ENCODE results near the gene AHI1.
"Not testable (repeated sequence)": the region's sequence is repeated elsewhere in the genome, so short reads cannot be mapped to it uniquely, and the experiment has no call there.

The AHI1 gene

DNA sequence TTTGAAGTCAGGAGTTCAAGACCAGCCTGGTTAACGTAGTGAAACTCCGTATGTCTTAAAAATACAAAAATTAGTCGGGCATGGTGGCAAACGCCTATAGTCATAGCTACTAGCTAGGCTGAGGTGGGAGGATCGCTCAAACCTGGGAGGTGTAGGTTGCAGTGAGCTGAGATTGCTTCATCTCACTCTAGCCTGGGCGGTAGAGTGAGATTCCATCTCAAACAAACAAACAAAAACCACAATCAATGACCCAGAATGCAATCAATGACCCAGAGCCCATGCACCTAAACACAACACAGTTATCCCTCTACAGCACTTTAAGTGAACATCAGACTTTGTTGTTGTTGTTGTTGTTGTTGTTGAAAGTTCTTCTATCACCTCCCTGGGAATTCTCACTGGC, 238.6 kb downstream of the AHI1 start:
- no peak for DNase-seq

DNA sequence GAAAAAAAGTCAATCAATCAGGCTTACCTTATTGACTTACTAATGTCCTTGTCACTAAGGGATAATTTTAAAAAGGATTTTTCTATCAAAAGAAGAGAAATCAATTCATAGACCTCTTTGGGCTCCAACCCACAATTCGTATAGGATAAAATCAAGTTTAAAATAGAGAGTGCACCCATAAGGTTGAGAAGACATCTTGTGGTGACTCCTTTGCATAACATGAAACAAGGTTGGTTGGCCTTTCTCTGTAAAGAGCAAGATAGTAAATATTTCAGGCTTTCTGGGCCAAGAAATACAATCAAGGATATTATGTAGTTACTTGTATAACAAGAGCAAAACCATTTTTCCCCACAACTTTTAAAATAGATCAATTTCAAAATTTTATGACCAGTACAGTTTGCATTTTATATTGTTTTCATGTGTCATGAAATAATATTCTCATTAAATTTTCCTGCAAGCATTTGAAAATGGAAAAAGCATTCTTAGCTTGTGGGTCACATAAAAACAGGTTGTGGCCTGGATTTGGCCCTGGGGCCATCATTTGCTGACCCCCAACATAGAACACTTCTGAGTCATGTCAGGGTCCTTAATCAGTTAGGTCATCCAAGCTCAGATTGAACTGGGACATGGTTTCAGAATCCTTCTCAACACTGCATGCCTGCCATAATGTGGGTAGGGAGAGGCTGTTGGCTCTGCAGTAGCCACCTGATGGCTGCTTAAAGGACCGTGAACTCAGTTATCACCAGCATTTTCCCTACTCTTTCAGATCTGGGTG, 239.7 kb downstream of the AHI1 start:
- no peak for DNase-seq

DNA sequence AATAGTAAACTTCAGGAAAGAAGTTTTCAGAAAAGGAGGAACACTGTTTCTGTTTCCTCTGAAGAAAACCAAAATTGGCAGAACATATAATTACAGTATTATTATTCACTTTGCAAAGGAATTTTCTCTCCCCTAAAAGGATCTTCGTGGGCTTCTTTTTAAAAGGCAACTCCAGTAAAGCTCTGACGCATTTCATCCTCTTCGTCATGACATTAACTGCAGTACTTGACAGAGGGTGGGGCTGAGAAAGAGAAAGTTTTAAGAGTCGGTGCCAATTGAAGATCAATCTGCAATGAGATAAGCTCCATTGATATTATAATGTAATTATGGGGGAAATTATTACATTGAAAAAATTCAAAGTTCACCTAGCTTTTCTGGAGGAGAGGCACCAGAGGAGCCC, 240.7 kb downstream of the AHI1 start:
- no peak for DNase-seq

DNA sequence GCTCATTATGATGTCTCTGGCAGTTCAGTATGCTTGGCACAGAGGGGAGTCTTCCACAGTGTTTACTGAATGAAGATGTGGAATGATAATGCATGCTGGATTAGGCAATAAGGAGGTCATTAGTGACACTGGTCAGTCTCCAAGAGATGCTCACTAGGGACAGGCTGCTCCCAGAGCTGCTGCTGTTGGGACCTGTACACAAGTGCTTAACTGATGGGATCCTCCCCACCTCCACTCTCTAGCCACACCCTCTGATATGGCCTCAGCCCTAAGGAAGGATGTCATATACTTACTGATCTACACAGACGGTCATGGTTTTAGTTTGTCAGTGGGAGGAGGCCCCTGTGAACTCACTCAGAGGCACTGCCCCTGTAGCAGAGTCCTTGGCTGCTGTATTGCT, 243.1 kb downstream of the AHI1 start:
- no peak for DNase-seq

DNA sequence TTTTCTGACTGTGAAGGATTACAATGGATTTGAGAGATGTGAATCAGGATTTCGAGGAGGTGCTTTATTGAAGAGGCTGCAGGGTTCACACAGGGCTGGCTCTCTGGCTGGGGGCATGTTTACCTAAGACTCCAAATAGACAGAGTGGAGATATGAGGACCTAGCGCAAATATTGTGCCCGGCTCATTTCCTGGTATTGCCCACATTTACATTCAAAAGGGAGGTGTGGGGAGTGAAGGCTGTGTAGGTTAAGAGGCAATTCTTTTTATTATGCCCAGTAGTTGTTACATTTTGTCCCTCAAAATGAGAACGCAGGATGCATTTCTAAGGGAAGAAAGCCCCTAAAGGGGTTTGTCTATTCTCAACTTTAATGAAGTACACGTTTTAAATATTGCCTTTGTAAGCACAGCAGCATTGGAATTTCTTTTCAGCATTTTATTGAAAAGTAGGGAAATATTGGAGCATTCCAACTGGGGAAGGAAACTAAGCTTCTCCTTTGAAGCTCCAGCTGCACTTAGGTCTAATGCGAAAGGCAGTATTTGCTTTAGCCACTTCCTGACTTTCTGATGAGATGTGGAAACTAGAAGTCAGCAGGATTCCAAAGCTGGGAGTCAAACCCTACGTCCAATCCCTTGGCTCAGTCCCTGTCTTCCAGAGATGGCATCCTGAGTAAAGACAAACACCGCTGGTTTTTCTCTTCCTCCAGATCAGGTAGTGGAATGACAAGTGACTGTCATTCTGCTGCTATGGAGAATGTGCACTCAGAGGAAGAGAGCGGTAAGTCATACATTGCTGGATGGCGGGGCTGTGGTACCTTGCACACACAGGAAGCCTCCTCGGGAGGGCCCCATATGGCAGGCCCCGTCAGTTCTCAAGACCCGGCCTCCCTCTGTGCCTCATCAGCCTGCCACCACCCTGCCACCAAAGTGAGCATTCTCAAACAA, 245.8 kb downstream of the AHI1 start:
- DNase-seq: no peak

DNA sequence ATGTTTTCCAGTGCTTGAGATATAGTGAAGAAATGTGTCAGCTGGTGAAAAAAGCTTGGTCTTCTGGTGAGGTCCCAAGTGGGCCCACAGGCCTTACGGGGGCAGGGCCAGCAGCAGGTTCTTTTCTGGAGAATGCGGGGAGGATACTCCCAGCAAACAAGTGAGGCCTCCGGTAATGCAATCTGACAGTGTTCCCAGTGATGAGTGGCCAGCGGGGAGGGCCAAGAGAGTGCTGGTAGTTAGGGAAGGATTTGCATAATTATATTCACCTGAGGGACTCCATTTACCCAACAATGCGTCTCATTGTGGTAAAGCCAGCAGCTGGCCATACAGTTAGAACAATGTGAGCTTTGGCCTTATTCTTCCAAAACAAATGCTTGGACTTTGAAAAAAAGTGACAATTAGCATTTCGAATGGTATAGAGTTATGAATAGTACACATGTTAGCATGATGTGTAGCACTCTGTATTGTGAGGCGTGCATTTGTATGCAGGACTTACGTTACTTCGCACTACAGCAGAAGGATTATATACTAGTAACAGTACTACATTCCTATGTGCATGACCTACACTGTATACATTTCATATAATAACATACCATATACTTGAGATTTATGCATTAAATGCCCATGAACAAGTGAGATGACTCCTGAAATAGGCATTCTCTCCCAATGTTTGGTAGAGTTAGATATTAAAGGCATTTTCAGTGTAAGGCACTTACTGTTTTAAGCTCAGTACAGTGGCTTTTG, 246.6 kb downstream of the AHI1 start:
- no peak for DNase-seq

DNA sequence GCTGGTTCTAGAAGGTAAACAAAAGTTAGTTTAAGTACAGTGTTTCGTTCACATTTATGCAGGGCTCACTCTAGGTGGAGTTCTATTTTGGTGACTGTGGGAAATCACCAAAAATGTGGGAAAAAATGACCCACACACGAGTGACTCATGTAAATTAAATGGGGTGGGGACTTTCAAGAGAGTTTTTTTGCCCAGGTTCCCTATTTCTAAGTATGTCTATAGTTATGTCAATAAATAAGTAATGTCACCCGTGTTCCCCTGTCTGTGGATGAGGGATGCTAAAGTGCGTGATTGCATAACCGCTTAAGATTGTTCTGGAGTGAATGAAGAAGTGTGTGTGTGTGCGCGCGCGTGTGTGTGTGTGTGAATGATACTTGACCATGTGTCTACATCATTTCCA, 247.3 kb downstream of the AHI1 start:
- DNase-seq: peak; percentile 13 to 49

DNA sequence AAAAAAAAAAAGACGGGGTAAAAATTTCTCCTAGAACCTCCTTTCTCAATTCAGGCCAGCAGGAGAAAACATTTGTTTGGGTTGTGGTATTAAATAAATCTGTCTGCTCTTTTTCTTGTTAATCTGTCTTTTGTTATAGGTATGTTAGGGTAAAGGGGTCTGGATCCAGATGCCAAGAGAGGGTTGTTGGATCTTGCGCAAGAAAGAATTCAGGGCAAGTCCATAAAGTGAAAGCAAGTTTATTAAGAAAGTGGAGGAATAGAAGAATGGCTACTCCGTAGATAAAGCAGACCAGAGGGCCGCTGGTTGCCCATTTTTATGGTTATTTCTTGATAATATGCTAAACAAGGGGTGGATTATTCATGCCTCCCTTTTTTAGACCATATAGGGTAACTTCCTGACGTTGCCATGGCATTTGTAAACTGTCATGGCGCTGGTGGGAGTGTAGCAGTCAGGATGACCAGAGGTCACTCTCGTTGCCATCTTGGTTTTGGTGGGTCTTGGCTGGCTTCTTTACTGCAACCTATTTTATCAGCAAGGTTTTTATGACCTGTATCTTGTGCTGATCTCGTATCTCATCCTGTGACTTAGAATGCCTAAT, 251.0 kb downstream of the AHI1 start:
- not testable (repeated sequence) for DNase-seq

DNA sequence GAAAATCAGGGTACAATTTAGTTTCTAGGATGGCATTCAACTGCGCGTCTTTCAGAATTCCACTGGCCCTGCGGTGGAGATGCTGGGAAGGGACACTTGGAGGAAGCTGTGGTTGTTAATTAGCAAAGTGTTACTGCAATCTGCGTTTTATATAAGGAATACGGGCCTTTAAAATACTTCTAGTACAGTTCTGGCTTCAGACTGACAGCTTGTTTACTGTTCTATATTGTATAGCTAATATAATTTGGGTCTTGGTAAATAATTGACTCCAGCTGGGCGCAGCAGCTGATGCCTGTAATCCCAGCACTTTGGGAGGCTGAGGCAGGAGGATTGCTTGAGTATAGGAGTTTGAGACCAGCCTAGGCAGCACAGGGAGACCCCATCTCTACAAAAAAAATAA, 252.7 kb downstream of the AHI1 start:
- DNase-seq: no peak

DNA sequence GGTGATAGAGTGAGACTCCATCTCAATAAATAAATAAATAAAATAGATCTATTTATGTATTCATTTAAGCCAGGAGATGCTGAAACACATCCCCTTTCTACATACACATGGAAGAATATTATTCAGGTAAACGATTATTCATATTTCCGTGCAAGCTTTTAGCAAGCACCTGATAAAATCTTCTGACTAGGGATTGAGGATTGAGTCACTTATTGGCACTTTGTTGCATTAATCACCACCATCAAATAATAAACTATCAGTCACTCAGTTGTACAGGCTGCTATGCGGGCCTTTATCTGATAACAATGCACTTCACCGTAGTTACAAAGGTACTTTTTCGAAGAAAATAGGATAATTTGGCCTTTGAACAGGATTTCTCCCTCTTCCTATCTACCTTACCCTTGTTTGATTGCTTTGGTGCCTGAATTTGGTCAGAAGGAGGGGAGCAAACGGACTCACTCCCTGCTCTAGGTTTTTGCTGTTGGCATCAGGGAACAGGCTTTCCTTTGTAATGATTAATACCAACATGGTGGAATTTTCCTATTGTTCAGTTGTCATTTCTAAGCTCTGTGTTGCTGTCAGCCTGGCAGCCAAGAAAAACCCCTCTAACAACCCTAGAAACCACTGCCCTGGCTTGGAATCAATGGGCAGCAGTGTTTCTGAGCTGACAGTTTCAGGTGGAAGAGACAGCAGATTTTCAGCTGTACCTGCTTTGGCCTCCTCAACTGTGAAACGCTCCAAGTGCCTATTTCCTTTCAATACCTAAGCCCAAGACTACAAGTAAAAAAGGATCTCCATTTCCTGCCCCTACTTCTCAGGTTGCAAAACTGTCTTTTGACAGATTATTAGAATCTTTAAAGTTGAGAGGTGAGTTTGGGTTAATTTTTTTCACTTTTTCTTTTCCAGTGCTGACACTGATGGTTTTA, 253.4 kb downstream of the AHI1 start:
- DNase-seq: no peak

DNA sequence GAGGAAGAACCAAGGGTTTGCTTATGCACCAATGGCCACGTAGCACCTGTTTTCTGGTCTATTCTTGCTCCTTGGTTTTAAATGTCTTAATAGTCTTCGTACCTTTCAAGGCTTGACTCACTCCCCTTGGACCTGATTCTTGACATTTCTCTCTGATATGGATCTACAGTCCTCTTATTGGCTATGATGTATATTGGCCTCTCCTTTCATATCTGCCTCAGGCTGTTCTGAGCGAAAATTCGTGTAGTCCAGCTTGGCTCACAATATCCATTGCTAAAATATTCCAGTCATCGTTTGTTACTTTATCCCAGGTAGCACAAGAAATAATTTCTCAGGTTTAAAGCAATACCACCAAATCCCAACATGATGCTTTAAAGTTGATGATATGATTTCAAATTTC, 256.8 kb downstream of the AHI1 start:
- no peak for DNase-seq

DNA sequence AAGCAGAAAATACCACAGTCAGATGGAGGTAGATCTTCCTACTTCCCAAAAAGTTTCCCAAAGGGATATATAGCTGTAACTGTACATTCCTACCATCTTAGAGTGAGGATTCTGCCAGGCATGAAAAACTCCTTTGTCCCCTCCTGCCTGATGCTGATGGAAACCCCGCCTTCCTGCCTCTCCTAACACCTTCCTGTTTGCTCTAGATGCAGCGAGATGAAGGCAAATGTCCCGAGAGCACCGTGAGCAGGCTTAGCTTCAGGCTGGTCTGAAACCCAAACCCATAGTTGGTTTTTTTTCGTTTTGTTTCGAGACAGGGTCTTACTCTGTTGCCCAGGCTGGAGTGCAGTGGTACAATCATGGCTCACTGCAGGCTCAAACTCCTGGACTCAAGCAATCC, 260.8 kb downstream of the AHI1 start:
- DNase-seq: no peak

DNA sequence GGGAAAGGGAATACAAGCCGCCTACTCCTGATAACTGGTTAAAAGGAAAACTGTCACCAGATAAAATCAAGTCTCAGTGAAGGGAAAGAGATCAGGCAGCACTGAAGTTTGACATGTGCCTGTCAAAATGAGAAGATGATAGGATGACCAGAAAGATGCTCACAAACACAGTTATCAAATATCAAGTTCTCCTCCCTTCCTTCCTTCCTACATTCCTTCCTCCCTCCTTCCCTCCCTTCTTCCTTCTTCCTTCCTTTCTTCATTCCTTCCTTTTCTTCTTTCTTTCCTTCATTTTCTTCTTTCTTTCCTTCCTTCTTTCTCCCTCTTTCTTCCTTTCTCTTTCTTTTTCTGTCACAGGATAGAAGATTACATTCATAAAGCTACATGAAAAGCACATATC, 261.2 kb downstream of the AHI1 start:
- no peak for DNase-seq

DNA sequence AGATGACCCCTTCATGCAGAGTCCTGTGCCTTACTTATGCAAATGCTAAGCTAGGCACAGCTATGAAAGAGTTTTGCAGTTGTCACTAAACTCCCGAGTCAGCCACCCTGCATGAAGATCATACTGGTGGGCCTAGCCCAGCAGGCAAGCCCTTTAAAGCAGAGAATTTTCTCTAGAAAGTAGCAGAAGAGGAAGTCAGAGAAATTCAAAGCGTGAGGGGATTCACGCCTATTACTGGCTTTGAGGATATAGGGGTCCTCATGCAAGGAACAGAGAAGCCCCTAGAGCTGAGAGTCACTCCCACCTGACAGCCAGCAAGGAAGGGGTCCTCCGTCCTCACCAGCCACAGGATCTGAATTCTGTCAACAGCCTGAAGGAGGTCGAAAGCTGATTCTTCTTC, 261.8 kb downstream of the AHI1 start:
- DNase-seq: no peak

DNA sequence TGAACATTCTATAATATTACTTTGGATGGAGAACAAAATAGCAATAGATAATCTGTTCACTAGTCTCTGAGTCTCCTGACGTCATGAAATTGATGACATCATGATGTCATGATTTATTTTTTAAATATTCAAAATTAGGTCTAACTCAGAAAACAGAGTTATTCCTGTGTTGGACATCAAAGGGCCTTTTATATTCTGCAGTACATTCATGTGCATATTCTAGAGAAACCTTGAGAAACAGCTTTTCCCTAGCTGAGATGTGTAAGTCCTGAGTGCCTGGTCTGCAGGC, 263.1 kb downstream of the AHI1 start:
- DNase-seq: no peak

DNA sequence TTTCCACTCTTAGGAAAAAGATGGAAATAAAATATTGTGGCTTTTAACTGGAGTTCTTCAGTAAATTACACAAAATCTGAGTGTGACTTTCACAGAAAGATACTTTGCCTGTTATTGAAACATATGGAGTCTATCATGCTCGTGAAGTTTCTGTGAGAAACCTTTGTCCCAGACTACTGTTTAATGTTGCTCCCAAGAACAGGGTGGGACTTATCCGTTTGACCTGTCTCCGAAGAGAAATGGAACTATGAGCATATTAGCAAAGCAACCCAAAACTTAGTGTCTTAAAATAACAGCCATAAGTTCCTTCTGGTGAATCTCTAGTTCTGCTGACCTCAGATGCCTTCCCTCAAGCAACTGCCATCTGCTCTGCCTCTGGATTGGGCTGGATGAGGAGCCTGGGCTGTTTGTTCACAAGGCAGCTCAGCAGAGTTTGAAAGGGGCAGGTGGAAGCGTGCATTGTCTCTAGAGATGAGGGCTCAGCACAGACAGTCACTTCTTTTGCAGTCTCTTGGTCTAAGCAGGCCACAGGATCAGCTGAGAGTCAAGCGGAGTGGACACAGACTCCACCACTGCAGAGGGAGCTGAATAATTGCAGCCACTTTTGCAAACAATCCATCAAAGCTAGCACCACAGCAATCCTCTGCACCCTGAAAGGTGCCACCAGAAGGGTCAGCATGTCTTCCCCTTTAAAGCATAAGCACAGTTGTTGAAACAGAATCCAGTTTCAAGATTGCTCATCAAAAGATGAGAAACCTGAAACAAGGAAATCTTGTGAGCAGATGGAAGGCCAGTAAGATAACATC, 263.7 kb downstream of the AHI1 start:
- no peak for DNase-seq

Data from inflammatory macrophage (primary cell).